ENCODE data around the gene NTN1. TPM values are rescaled to one million over a fixed set of nuclear protein-coding genes. Genes with fewer than 3 reads are reported as not detected.

The NTN1 gene
- total RNA-seq, 1 experiment from 2014 or later: 17.7 TPM

- ChIA-PET POLR2A (ENCODE audit: unreplicated experiment) (no interaction called here), CTCF (no interaction called here)
- H3F3A ChIP-seq (ENCODE audit: insufficient read depth, low read depth): no peaks in the 10 kb centered on the region
- no peak overlapping the region for H2AFZ ChIP-seq
- H3K4me1 ChIP-seq (replicated peaks; ENCODE audit: insufficient read depth): no peaks in the 10 kb centered on the region
- no peaks in the 10 kb centered on the region for H3K9me3 ChIP-seq (ENCODE audit: insufficient read depth, low read depth)
- BruUV-seq (replicated peaks): no TSS peak
- no peaks in the 10 kb centered on the region for H3K9me2 ChIP-seq (ENCODE audit: insufficient read depth)
- H4K20me1 ChIP-seq (ENCODE audit: insufficient read depth): no peaks in the 10 kb centered on the region
- H3K36me3 ChIP-seq (ENCODE audit: low read depth): no peaks in the 10 kb centered on the region
- TF ChIP-seq, protein P1, sequence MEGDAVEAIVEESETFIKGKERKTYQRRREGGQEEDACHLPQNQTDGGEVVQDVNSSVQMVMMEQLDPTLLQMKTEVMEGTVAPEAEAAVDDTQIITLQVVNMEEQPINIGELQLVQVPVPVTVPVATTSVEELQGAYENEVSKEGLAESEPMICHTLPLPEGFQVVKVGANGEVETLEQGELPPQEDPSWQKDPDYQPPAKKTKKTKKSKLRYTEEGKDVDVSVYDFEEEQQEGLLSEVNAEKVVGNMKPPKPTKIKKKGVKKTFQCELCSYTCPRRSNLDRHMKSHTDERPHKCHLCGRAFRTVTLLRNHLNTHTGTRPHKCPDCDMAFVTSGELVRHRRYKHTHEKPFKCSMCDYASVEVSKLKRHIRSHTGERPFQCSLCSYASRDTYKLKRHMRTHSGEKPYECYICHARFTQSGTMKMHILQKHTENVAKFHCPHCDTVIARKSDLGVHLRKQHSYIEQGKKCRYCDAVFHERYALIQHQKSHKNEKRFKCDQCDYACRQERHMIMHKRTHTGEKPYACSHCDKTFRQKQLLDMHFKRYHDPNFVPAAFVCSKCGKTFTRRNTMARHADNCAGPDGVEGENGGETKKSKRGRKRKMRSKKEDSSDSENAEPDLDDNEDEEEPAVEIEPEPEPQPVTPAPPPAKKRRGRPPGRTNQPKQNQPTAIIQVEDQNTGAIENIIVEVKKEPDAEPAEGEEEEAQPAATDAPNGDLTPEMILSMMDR (conservative IDR thresholded peaks at IDR 0.05): no peak
- TF ChIP-seq EZH2 (IDR thresholded peaks at IDR 0.05; ENCODE audit: low read depth): no peak
- no peak overlapping the region for H3K4me3 ChIP-seq
- DNase-seq: no peak
- no peaks in the 10 kb centered on the region for H3K79me2 ChIP-seq (ENCODE audit: low read depth)
- no peak overlapping the region for H3K27ac ChIP-seq
- H3K4me2 ChIP-seq: no peak overlapping the region
- no peaks in the 10 kb centered on the region for H3K27me3 ChIP-seq (ENCODE audit: insufficient read depth, low read depth)
- intact Hi-C loops (cut with micrococcal nuclease; ENCODE audit: unreplicated experiment): no loop called here
These were observed 213.2 kb downstream of the NTN1 start for GRCh38 chr17:9234389-9234945.

GRCh38 chr17:9235346-9235745, 214.0 kb downstream of the NTN1 start:
- Histone ChIP-seq H3K9me2 (ENCODE audit: insufficient read depth) (no peaks in the 10 kb centered on the region), H3K36me3 (ENCODE audit: low read depth) (no peaks in the 10 kb centered on the region), H3K4me2 (no peak overlapping the region), H3F3A (ENCODE audit: insufficient read depth, low read depth) (no peaks in the 10 kb centered on the region), H3K79me2 (ENCODE audit: low read depth) (no peaks in the 10 kb centered on the region), H3K4me1 (replicated peaks; ENCODE audit: insufficient read depth) (no peaks in the 10 kb centered on the region), H4K20me1 (ENCODE audit: insufficient read depth) (no peaks in the 10 kb centered on the region), H2AFZ (no peak overlapping the region), H3K27me3 (ENCODE audit: insufficient read depth, low read depth) (no peaks in the 10 kb centered on the region), H3K27ac (no peak overlapping the region), H3K9me3 (ENCODE audit: insufficient read depth, low read depth) (no peaks in the 10 kb centered on the region), H3K4me3 (no peak overlapping the region)
- DNase-seq: no peak
- no TSS peak for BruUV-seq (replicated peaks)
- TF ChIP-seq, protein P1 (conservative IDR thresholded peaks at IDR 0.05): no peak
- TF ChIP-seq EZH2 (IDR thresholded peaks at IDR 0.05; ENCODE audit: low read depth): no peak
- CTCF ChIA-PET: no interaction called here
- POLR2A ChIA-PET (ENCODE audit: unreplicated experiment): no interaction called here
- intact Hi-C loops (cut with micrococcal nuclease; ENCODE audit: unreplicated experiment): no loop called here

DNA sequence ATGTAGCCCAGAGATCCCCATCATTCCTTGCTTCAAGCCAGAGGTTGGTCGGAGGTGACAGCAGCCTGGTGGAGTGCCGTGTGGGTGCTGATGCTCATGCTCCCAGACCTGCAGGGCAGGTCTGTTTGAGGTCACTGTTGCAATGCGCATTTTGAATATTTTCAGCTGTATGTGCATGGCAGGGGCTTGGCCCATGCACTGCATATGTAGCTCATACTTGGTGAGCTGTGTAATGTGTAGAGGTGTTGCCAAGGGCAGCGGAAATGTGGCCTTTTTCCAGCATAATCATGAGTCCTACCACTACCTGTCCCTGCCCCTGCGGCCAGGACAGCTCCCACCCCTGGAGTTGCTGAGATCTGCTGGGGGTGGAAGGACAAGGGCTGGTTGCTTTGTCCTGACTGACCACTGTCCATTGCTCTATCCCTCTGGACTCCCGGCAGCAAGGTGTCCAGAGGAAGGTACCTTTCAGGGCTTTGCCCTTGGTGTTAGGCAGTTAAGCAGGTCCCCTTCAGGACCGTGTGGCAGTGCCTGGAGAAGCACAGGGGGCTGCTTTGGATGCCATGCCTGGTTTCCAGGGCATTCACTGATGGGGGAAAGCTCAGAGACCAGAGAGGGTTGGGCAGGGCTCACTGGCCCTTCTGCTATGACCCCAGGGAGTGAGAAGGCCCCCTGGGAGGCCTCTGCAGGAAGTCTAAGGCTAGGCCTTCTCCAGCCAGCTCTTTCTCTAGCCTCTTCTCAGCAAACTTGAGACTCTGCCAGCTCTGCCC, 215.2 kb downstream of the NTN1 start:
- intact Hi-C loops (cut with micrococcal nuclease; ENCODE audit: unreplicated experiment): no loop called here
- Histone ChIP-seq H3K9me3 (ENCODE audit: insufficient read depth, low read depth) (no peaks in the 10 kb centered on the region), H3K27ac (no peak overlapping the region), H3F3A (ENCODE audit: insufficient read depth, low read depth) (no peaks in the 10 kb centered on the region), H2AFZ (no peak overlapping the region), H3K36me3 (ENCODE audit: low read depth) (no peaks in the 10 kb centered on the region), H3K27me3 (ENCODE audit: insufficient read depth, low read depth) (no peaks in the 10 kb centered on the region), H3K4me2 (no peak overlapping the region), H3K4me1 (replicated peaks; ENCODE audit: insufficient read depth) (no peaks in the 10 kb centered on the region), H3K79me2 (ENCODE audit: low read depth) (no peaks in the 10 kb centered on the region), H3K4me3 (no peak overlapping the region), H3K9me2 (ENCODE audit: insufficient read depth) (no peaks in the 10 kb centered on the region), H4K20me1 (ENCODE audit: insufficient read depth) (no peaks in the 10 kb centered on the region)
- ChIA-PET CTCF (no interaction called here), POLR2A (ENCODE audit: unreplicated experiment) (no interaction called here)
- no TSS peak for BruUV-seq (replicated peaks)
- no peak for TF ChIP-seq EZH2 (IDR thresholded peaks at IDR 0.05; ENCODE audit: low read depth)
- TF ChIP-seq, protein P1 (conservative IDR thresholded peaks at IDR 0.05): no peak
- no peak for DNase-seq

All from PC-9 (cell line).